Stomach (tissue), 4 donors: ENCODE measurements around the gene ZFAND4.
"Not testable (repeated sequence)": the region's sequence is repeated elsewhere in the genome, so short reads cannot be mapped to it uniquely, and the experiment has no call there.

Source experiments
- CTCF ChIP-seq, 7 experiments: fragments of 450-650 bp in 4 of 7; fragments of 200-600 bp in 3 of 7; sonication (generic) in 3 of 7; IDR thresholded peaks; one replicate each; pipeline ENCODE4 v1.5.1; 2016 to 2019; ENCODE audit warnings: antibody characterized with exemption in 7 of 7, control low read depth in 2 of 7, mild to moderate bottlenecking in 1 of 7
- POLR2AphosphoS5 ChIP-seq, 3 donors: sonication (generic); formaldehyde crosslinking; IDR thresholded peaks; one replicate each; pipeline ENCODE4 v1.6.1; 2016; ENCODE audit warnings: antibody characterized with exemption in 3 of 3

- TF ChIP-seq CTCF, POLR2AphosphoS5 (IDR thresholded peaks at IDR 0.05): not testable (repeated sequence)
Measured at GRCh38 chr10:45600337-45601253, 72.0 kb downstream of the ZFAND4 start.
